Measurements from ENCODE around the gene SNX1. TPM values are rescaled to one million over a fixed set of nuclear protein-coding genes. Genes with fewer than 3 reads are reported as not detected.

SNX1 gene
- total RNA-seq, 1 experiment from 2014 or later: 94.5 TPM

DNA sequence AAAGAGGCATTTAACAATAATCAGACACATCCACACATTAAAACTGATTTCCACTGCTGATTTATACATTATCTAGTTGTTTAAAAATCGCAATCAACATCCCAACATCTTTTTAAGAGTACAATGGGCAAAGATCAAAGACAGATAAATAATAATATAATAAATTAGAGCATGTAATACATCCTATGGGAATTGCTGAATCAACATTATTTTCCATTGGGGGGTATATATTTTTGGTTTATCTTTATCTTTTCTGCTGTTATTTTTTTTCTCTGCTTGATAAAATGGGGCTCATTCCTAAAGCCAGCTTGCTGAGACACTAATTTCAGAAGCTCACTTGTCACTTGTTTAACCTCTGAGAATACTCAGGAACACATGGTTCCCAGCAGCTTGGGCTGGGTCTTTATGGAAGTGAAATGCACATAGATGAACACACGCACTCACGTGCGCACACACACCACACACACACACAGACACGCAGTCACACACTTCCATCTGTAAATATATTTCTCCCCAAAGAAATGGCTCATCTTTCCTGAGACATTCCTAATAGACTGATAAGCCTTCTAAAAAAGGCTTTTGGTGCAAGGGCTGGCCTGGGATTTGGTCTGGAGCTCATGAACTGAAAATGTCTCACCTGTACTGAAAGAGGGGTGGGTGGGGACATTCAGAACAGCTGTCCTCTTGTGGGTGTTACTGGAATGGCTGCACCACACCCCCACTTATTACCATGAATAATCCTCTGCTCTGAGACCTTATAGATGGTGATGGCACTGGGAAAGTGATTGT, 70.5 kb downstream of the SNX1 start:
- Histone ChIP-seq H3K4me3 (ENCODE audit: low read depth, low read length, poor library complexity, severe bottlenecking) (no peak overlapping the region), H3K9me3 (ENCODE audit: low read depth, low read length, poor library complexity, severe bottlenecking) (no peaks in the 10 kb centered on the region), H3K4me1 (ENCODE audit: insufficient read depth, low read length, poor library complexity, severe bottlenecking) (peaks cover 4% of the 10 kb centered on the region), H3K36me3 (ENCODE audit: insufficient read depth, low read length, poor library complexity, severe bottlenecking) (peaks cover 5% of the 10 kb centered on the region), H3K27ac (ENCODE audit: low read depth, low read length, poor library complexity, severe bottlenecking) (no peak overlapping the region), H3K27me3 (replicated peaks; ENCODE audit: insufficient read depth, low read depth, low read length, poor library complexity) (no peaks in the 10 kb centered on the region)
- no peak for TF ChIP-seq EZH2 (IDR thresholded peaks at IDR 0.05; ENCODE audit: borderline replicate concordance, low read depth, low read length, poor library complexity, severe bottlenecking)
- no peak for TF ChIP-seq CTCF (conservative IDR thresholded peaks at IDR 0.05; ENCODE audit: low read depth, low read length)
- CTCF ChIA-PET: interaction anchor here (0.7 kb wide), 1 partner anchor 633 kb away, joined by 3 read pairs; no protein-coding TSS in a partner anchor
- POLR2A ChIA-PET (ENCODE audit: low non-redundant PET): no interaction called here
- no TSS peak for BruUV-seq (replicated peaks)
- intact Hi-C loops (cut with micrococcal nuclease; ENCODE audit: unreplicated experiment): no loop called here
- no peak for DNase-seq (ENCODE audit: low spot score)

- intact Hi-C loops (cut with micrococcal nuclease; ENCODE audit: unreplicated experiment): no loop called here
- Histone ChIP-seq H3K27me3 (replicated peaks; ENCODE audit: insufficient read depth, low read depth, low read length, poor library complexity) (no peaks in the 10 kb centered on the region), H3K27ac (ENCODE audit: low read depth, low read length, poor library complexity, severe bottlenecking) (no peak overlapping the region), H3K9me3 (ENCODE audit: low read depth, low read length, poor library complexity, severe bottlenecking) (no peaks in the 10 kb centered on the region), H3K4me3 (ENCODE audit: low read depth, low read length, poor library complexity, severe bottlenecking) (no peak overlapping the region), H3K4me1 (ENCODE audit: insufficient read depth, low read length, poor library complexity, severe bottlenecking) (no peaks in the 10 kb centered on the region), H3K36me3 (ENCODE audit: insufficient read depth, low read length, poor library complexity, severe bottlenecking) (no peaks in the 10 kb centered on the region)
- BruUV-seq (replicated peaks): no TSS peak
- no peak for DNase-seq (ENCODE audit: low spot score)
- ChIA-PET CTCF (no interaction called here), POLR2A (ENCODE audit: low non-redundant PET) (no interaction called here)
- TF ChIP-seq EZH2 (IDR thresholded peaks at IDR 0.05; ENCODE audit: borderline replicate concordance, low read depth, low read length, poor library complexity, severe bottlenecking): no peak
- no peak for TF ChIP-seq CTCF (conservative IDR thresholded peaks at IDR 0.05; ENCODE audit: low read depth, low read length)
Observed at GRCh38 chr15:64180235-64180824, 84.5 kb downstream of the SNX1 start.

DNA sequence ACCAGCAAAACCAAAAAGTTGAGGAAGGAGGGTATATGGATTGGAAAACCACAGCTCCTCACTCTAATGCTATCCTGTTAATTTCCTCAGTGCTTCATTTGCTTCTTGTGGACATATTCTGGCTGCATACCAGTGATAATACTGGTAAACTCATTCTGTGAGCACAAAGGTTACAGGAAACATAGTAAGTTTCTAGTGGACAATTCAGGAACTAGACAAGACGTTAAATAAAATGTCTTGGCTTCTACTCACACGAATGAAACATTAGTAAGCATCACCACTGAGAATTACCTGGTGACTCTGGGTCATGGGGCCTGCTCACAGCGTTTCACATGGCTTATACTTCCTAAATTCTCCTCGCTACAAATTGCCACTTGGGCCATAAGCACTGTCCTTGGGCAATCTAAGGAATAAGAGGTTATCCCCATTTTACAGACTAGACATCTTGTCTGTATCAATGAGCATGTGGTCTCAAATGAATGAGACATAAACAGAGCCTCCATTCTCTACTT, 87.1 kb downstream of the SNX1 start:
- DNase-seq (ENCODE audit: low spot score): no peak
- Histone ChIP-seq H3K4me1 (ENCODE audit: insufficient read depth, low read length, poor library complexity, severe bottlenecking) (peaks cover 7% of the 10 kb centered on the region), H3K36me3 (ENCODE audit: insufficient read depth, low read length, poor library complexity, severe bottlenecking) (no peaks in the 10 kb centered on the region), H3K27ac (ENCODE audit: low read depth, low read length, poor library complexity, severe bottlenecking) (no peak overlapping the region), H3K4me3 (ENCODE audit: low read depth, low read length, poor library complexity, severe bottlenecking) (no peak overlapping the region), H3K27me3 (replicated peaks; ENCODE audit: insufficient read depth, low read depth, low read length, poor library complexity) (no peaks in the 10 kb centered on the region), H3K9me3 (ENCODE audit: low read depth, low read length, poor library complexity, severe bottlenecking) (no peaks in the 10 kb centered on the region)
- BruUV-seq (replicated peaks): no TSS peak
- CTCF ChIA-PET: no interaction called here
- TF ChIP-seq EZH2 (IDR thresholded peaks at IDR 0.05; ENCODE audit: borderline replicate concordance, low read depth, low read length, poor library complexity, severe bottlenecking): no peak
- no peak for TF ChIP-seq CTCF (conservative IDR thresholded peaks at IDR 0.05; ENCODE audit: low read depth, low read length)
- intact Hi-C loops (cut with micrococcal nuclease; ENCODE audit: unreplicated experiment): no loop called here
- POLR2A ChIA-PET (ENCODE audit: low non-redundant PET): no interaction called here

All from A673 (cell line).